ENCODE results near the gene UTP14A.

Gene UTP14A

GRCh38 chrX:129932016-129932820 lies 26.3 kb downstream of the UTP14A start:
- Histone ChIP-seq H3K27ac (ENCODE audit: low read length) (peak overlapping the region; percentile 39), H3K4me2 (ENCODE audit: low read length) (peak overlapping the region; percentile 91), H3K27me3 (ENCODE audit: low read depth, low read length) (0 out of 2 replicates have a peak, but pooled peaks cover 5% of the 10 kb centered on the region), H3K4me1 (ENCODE audit: low read length) (0 out of 2 replicates have a peak, but pooled peaks cover 4% of the 10 kb centered on the region), H3K9ac (ENCODE audit: low read length) (peak overlapping the region; percentile 85), H3K4me3 (ENCODE audit: low read length) (peak overlapping the region; percentile 98), H3K36me3 (replicated peaks; ENCODE audit: low read depth, low read length) (peaks cover 6% of the 10 kb centered on the region), H4K20me1 (ENCODE audit: insufficient read depth, low read length) (no peaks in the 10 kb centered on the region), H2AFZ (ENCODE audit: low read depth, low read length) (peak overlapping the region; percentile 83; the same call in 1 of the 2 replicates), H3K79me2 (ENCODE audit: low read length) (no peaks in the 10 kb centered on the region), H3K9me3 (ENCODE audit: insufficient read depth, low read length) (no peaks in the 10 kb centered on the region)
- TF ChIP-seq EZH2phosphoT487 (IDR thresholded peaks at IDR 0.05; ENCODE audit: low read depth) (no peak), CTCF (IDR thresholded peaks at IDR 0.05; ENCODE audit: low read depth, low read length) (no peak)

DNA sequence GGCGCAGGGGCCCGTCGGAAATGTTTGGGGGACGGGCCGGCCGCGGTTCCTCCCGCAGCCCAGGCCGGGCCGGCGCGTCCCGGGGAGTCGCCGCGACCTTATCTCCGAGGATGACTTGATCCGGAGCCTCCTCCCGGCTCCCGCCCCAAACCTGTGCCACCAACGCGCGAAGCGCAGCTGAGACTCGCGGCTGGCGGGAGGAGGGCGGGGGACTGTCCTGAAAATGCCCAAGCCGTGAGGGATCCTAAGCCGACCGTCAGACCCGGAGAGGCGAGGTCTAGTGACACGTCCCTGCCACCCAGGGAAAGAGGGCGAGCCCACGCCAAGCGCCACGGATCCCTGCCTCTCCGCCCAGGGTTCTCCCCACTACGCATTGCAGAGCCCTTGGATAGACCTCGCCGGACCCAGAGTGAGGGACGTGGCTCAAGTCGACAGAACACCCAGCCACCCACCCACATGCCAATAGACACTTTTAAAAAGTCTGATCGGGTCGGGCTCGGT lies 26.9 kb downstream of the UTP14A start:
- H3K27ac ChIP-seq (ENCODE audit: low read length), result no peak overlapping the region
- peak overlapping the region; percentile 72 for H3K4me3 ChIP-seq (ENCODE audit: low read length)
- H3K36me3 ChIP-seq (replicated peaks; ENCODE audit: low read depth, low read length), result peaks cover 3% of the 10 kb centered on the region
- H3K9me3 ChIP-seq (ENCODE audit: insufficient read depth, low read length), result no peaks in the 10 kb centered on the region
- peak overlapping the region; percentile 55 for H3K4me2 ChIP-seq (ENCODE audit: low read length)
- H4K20me1 ChIP-seq (ENCODE audit: insufficient read depth, low read length), result no peaks in the 10 kb centered on the region
- H3K9ac ChIP-seq (ENCODE audit: low read length), result peak overlapping the region; percentile 43; the same call in 1 of the 2 replicates
- H3K4me1 ChIP-seq (ENCODE audit: low read length), result 0 out of 2 replicates have a peak, but pooled peaks cover 4% of the 10 kb centered on the region
- no peak for TF ChIP-seq CTCF (IDR thresholded peaks at IDR 0.05; ENCODE audit: low read depth, low read length)
- TF ChIP-seq EZH2phosphoT487 (IDR thresholded peaks at IDR 0.05; ENCODE audit: low read depth), result no peak
- H3K79me2 ChIP-seq (ENCODE audit: low read length), result no peaks in the 10 kb centered on the region
- no peak overlapping the region for H2AFZ ChIP-seq (ENCODE audit: low read depth, low read length)
- 0 out of 2 replicates have a peak, but pooled peaks cover 5% of the 10 kb centered on the region for H3K27me3 ChIP-seq (ENCODE audit: low read depth, low read length)

GRCh38 chrX:129933700-129934099 lies 27.7 kb downstream of the UTP14A start:
- Histone ChIP-seq H3K4me2 (ENCODE audit: low read length) (no peak overlapping the region), H3K9me3 (ENCODE audit: insufficient read depth, low read length) (no peaks in the 10 kb centered on the region), H3K27ac (ENCODE audit: low read length) (no peak overlapping the region), H3K79me2 (ENCODE audit: low read length) (no peaks in the 10 kb centered on the region), H3K9ac (ENCODE audit: low read length) (no peak overlapping the region), H2AFZ (ENCODE audit: low read depth, low read length) (no peak overlapping the region), H4K20me1 (ENCODE audit: insufficient read depth, low read length) (no peaks in the 10 kb centered on the region), H3K4me1 (ENCODE audit: low read length) (0 out of 2 replicates have a peak, but pooled peaks cover 4% of the 10 kb centered on the region), H3K4me3 (ENCODE audit: low read length) (no peak overlapping the region), H3K27me3 (ENCODE audit: low read depth, low read length) (0 out of 2 replicates have a peak, but pooled peaks cover 8% of the 10 kb centered on the region), H3K36me3 (replicated peaks; ENCODE audit: low read depth, low read length) (peaks cover 3% of the 10 kb centered on the region)
- TF ChIP-seq EZH2phosphoT487 (IDR thresholded peaks at IDR 0.05; ENCODE audit: low read depth), result no peak
- TF ChIP-seq CTCF (IDR thresholded peaks at IDR 0.05; ENCODE audit: low read depth, low read length), result no peak

GRCh38 chrX:129934461-129934860 lies 28.5 kb downstream of the UTP14A start:
- 0 out of 2 replicates have a peak, but pooled peaks cover 4% of the 10 kb centered on the region for H3K4me1 ChIP-seq (ENCODE audit: low read length)
- H4K20me1 ChIP-seq (ENCODE audit: insufficient read depth, low read length), result no peaks in the 10 kb centered on the region
- H3K36me3 ChIP-seq (replicated peaks; ENCODE audit: low read depth, low read length), result peaks cover 3% of the 10 kb centered on the region
- H3K27me3 ChIP-seq (ENCODE audit: low read depth, low read length), result 0 out of 2 replicates have a peak, but pooled peaks cover 8% of the 10 kb centered on the region
- H2AFZ ChIP-seq (ENCODE audit: low read depth, low read length), result no peak overlapping the region
- no peak overlapping the region for H3K4me3 ChIP-seq (ENCODE audit: low read length)
- TF ChIP-seq CTCF (IDR thresholded peaks at IDR 0.05; ENCODE audit: low read depth, low read length) (no peak), EZH2phosphoT487 (IDR thresholded peaks at IDR 0.05; ENCODE audit: low read depth) (no peak)
- no peak overlapping the region for H3K4me2 ChIP-seq (ENCODE audit: low read length)
- no peaks in the 10 kb centered on the region for H3K9me3 ChIP-seq (ENCODE audit: insufficient read depth, low read length)
- H3K79me2 ChIP-seq (ENCODE audit: low read length), result no peaks in the 10 kb centered on the region
- no peak overlapping the region for H3K27ac ChIP-seq (ENCODE audit: low read length)
- no peak overlapping the region for H3K9ac ChIP-seq (ENCODE audit: low read length)
